HUES64 (cell line): ENCODE measurements around the gene CCR8.

Experiments
- H3K27ac ChIP-seq: 2 replicates; pipeline ENCODE4 v1.7.0; 2013; ENCODE audit warnings: low read depth, low read length, inconsistent platforms
- H3K27me3 ChIP-seq: 2 replicates; pipeline ENCODE4 v1.6.1; 2013; ENCODE audit warnings: mild to moderate bottlenecking, low read length; ENCODE audit not compliant: insufficient read depth
- H3K36me3 ChIP-seq: 2 replicates; pipeline ENCODE4 v1.6.1; 2013; ENCODE audit warnings: mild to moderate bottlenecking, low read length; ENCODE audit not compliant: insufficient read depth
- H3K4me1 ChIP-seq: 2 replicates; pipeline ENCODE4 v1.6.1; 2013; ENCODE audit warnings: mild to moderate bottlenecking, low read length, moderate library complexity; ENCODE audit not compliant: insufficient read depth
- H3K4me3 ChIP-seq: 2 replicates; pipeline ENCODE4 v1.5.1; 2013; ENCODE audit warnings: mild to moderate bottlenecking, low read length, moderate library complexity
- H3K9ac ChIP-seq: 2 replicates; pipeline ENCODE4 v1.6.1; 2013; ENCODE audit warnings: mild to moderate bottlenecking, low read depth, low read length
- H3K9me3 ChIP-seq: 2 replicates; pipeline ENCODE4 v1.6.1; 2013; ENCODE audit warnings: low read depth, low read length; ENCODE audit not compliant: insufficient read depth
- WGBS: fragments of 150-250, 120-280 bp; methylation state at CpG from one replicate; pipeline ENCODE4 v1.1.7; 2013; ENCODE audit warnings: missing lambda C conversion rate; 5-methylcytosine and 5-hydroxymethylcytosine counted together

Gene CCR8

DNA sequence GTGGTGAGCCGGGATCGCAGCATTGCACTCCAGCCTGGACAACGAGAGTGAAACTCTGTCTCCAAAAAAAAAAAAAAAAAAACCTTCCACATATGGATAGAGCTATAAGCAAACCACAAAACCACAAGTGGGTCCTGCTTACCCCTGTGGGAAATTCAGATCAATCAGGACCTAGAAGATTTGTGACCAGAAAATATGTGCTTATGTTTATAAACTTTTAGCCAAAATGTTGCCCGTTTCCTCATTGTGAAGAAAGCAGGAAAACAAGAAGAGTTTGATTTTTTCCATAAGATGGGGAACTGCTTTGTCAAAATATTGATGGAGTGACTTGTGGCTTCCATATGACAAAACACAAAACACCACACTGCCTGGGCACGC is 50.3 kb downstream of the CCR8 start:
- H3K36me3 ChIP-seq, result no peaks in the 10 kb centered on the region
- WGBS, result 93% methylated on average over 5 of the region's 5 CpGs

GRCh38 chr3:39381432-39381831 is 51.9 kb downstream of the CCR8 start:
- WGBS, result 93% methylated on average over 3 of the region's 3 CpGs
- no peak overlapping the region for H3K27ac ChIP-seq
- no peaks in the 10 kb centered on the region for H3K27me3 ChIP-seq
- no peak overlapping the region for H3K9ac ChIP-seq
- H3K36me3 ChIP-seq, result no peaks in the 10 kb centered on the region
- H3K9me3 ChIP-seq, result no peaks in the 10 kb centered on the region
- H3K4me1 ChIP-seq, result peaks cover 25% of the 10 kb centered on the region
- no peak overlapping the region for H3K4me3 ChIP-seq

More for the DNA sequence above, 50.3 kb downstream of the CCR8 start:
- no peaks in the 10 kb centered on the region for H3K9me3 ChIP-seq
- H3K27me3 ChIP-seq, result no peaks in the 10 kb centered on the region
- peaks cover 20% of the 10 kb centered on the region for H3K4me1 ChIP-seq
- no peak overlapping the region for H3K4me3 ChIP-seq
- no peak overlapping the region for H3K27ac ChIP-seq
- no peak overlapping the region for H3K9ac ChIP-seq
